Panc1 (cell line): Measurements from ENCODE around the gene UBXN2A. TPM values are rescaled to one million over a fixed set of nuclear protein-coding genes. Genes with fewer than 3 reads are reported as not detected.
A peak's percentile ranks its signal among the peaks of the same experiment; 100 is the strongest.

ENCODE experiments used
- ATAC-seq: fragments of 200-7000 bp; cut with Tn5 transposase; 2 replicates; pipeline ENCODE4 v1.9.1; 2020; ENCODE audit warnings: mild to moderate bottlenecking, moderate library complexity
- Bru-seq: library from RNA; stranded (reverse); fragments of 400-500 nt; gene quantifications from one replicate; lab custom pipeline; 2021; lab: Mats Ljungman, UMichigan
- BruChase-seq, 2 experiments: library from RNA; stranded (reverse); fragments of 400-500 nt; gene quantifications; one replicate each; lab custom pipeline; 2021; lab: Mats Ljungman, UMichigan
- BruUV-seq: library from RNA; stranded (reverse); fragments of 400-500 nt; replicated peaks from 2 replicates; lab custom pipeline; 2021; lab: Mats Ljungman, UMichigan
- CTCF ChIA-PET: fragments of 300-600 bp; sonication (Branson Sonifier 250); formaldehyde crosslinking; loops from one replicate; lab custom pipeline; 2022; ENCODE audit warnings: antibody characterized with exemption; lab: Charles Lee
- POLR2A ChIA-PET: fragments of 300-600 bp; sonication (Branson Sonifier 250); formaldehyde crosslinking; loops from one replicate; lab custom pipeline; 2022; ENCODE audit warnings: antibody characterized with exemption; lab: Charles Lee
- DNase-seq: peaks from one replicate; pipeline ENCODE4 v3.0.0-alpha.2; 2010; ENCODE audit warnings: low read depth, low spot score
- H3K27ac ChIP-seq: 2 replicates; pipeline ENCODE4 v1.5.1; 2011; ENCODE audit warnings: mild to moderate bottlenecking, low read length, inconsistent platforms
- H3K27me3 ChIP-seq: fragments of 200-500 bp; sonication (Bioruptor generic); 2 replicates; pipeline ENCODE4 v1.6.0; 2014; ENCODE audit warnings: low read length, inconsistent platforms; ENCODE audit not compliant: control insufficient read depth, insufficient read depth
- H3K36me3 ChIP-seq: fragments of 200-500 bp; sonication (Bioruptor generic); 2 replicates; pipeline ENCODE4 v1.5.1; 2014; ENCODE audit warnings: inconsistent platforms, mild to moderate bottlenecking, low read length, moderate library complexity; ENCODE audit not compliant: control insufficient read depth, insufficient read depth
- H3K4me1 ChIP-seq: 2 replicates; pipeline ENCODE4 v1.5.1; 2011; ENCODE audit warnings: inconsistent platforms, mild to moderate bottlenecking, low read length, moderate library complexity; ENCODE audit not compliant: control insufficient read depth, insufficient read depth
- H3K4me3 ChIP-seq, 2 experiments: 2 replicates each; pipeline ENCODE4 v1.5.1; 2011 to 2012; ENCODE audit warnings: low read depth in 2 of 2, low read length in 2 of 2, mild to moderate bottlenecking in 2 of 2, inconsistent platforms in 1 of 2, moderate library complexity in 1 of 2
- H3K9me3 ChIP-seq: fragments of 200-500 bp; sonication (Bioruptor generic); 2 replicates; pipeline ENCODE4 v1.5.1; 2014; ENCODE audit warnings: low read depth, mild to moderate bottlenecking, inconsistent platforms, low read length, moderate library complexity; ENCODE audit not compliant: control insufficient read depth, insufficient read depth
- POLR2AphosphoS5 ChIP-seq: IDR thresholded peaks from 2 replicates; pipeline ENCODE4 v1.6.1; 2012; ENCODE audit warnings: mild to moderate bottlenecking, low read depth, low read length, moderate library complexity
- SIN3A ChIP-seq: IDR thresholded peaks from 2 replicates; pipeline ENCODE4 v1.6.1; 2012; ENCODE audit warnings: low read depth, mild to moderate bottlenecking, low read length, moderate library complexity, borderline replicate concordance; ENCODE audit not compliant: insufficient read depth
- TCF7L2 ChIP-seq: IDR thresholded peaks from 2 replicates; pipeline ENCODE4 v1.6.1; 2011; ENCODE audit warnings: mild to moderate bottlenecking, low read depth, low read length, inconsistent platforms
- in situ Hi-C: cut with HindIII; loops from 2 replicates; pipeline ENCODE4 v1.10.0; 2016; ENCODE audit warnings: low sequenced_read_pairs, low pct_unique_long_range_greater_than_20kb
- intact Hi-C: fragments of 100-400 bp; cut with micrococcal nuclease; formaldehyde crosslinking; loops from one replicate; pipeline ENCODE4 v1.10.0; 2022; ENCODE audit not compliant: unreplicated experiment
- long read RNA-seq: library from polyadenylated mRNA; unstranded; transcript quantifications from one replicate; pipeline ENCODE4 v2.0.0, GENCODE V29; 2021; ENCODE audit not compliant: unreplicated experiment
- polyA plus RNA-seq: library from polyadenylated mRNA; unstranded; fragments of >200 nt; gene quantifications from one replicate; pipeline ENCODE4 v1.2.1, GENCODE V29; 2012; ENCODE audit warnings: missing spikeins; ENCODE audit not compliant: insufficient read length
- total RNA-seq: library from RNA; stranded (reverse); gene quantifications from one replicate; pipeline ENCODE4 v1.2.1, GENCODE V29; 2021; ENCODE audit not compliant: unreplicated experiment
- TF ChIP-seq, protein P1 (sequence below): fragments of 450-650 bp; IDR thresholded peaks from 2 replicates; pipeline ENCODE4 v1.5.1; 2017; ENCODE audit warnings: mild to moderate bottlenecking
- TF ChIP-seq, protein P2 (sequence below), 2 experiments: IDR thresholded peaks; 2 replicates each; pipeline ENCODE4 v1.6.1; 2011 to 2012; ENCODE audit warnings: low read depth in 2 of 2, control low read depth in 1 of 2, low read length in 1 of 2, mild to moderate bottlenecking in 1 of 2, moderate library complexity in 1 of 2; ENCODE audit not compliant: insufficient read depth in 1 of 2

UBXN2A gene, protein sequence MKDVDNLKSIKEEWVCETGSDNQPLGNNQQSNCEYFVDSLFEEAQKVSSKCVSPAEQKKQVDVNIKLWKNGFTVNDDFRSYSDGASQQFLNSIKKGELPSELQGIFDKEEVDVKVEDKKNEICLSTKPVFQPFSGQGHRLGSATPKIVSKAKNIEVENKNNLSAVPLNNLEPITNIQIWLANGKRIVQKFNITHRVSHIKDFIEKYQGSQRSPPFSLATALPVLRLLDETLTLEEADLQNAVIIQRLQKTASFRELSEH
- total RNA-seq (23.3 TPM), Bru-seq, nascent RNA (percentile 71 among the genes with signal in this experiment), BruChase-seq, experiment 1, labeled RNA remaining after a 2-hour chase (percentile 74 among the genes with signal in this experiment), BruChase-seq, experiment 2, labeled RNA remaining after a 6-hour chase (percentile 80 among the genes with signal in this experiment)
- polyA plus RNA-seq, result 9.0 TPM
- long read RNA-seq, full-length matches to known transcripts, result 50 of 86 reads
- long read RNA-seq, partial matches to known transcripts, result 3 of 86 reads
- long read RNA-seq, other reads (novel, unspliced or antisense), result 33 of 86 reads

DNA sequence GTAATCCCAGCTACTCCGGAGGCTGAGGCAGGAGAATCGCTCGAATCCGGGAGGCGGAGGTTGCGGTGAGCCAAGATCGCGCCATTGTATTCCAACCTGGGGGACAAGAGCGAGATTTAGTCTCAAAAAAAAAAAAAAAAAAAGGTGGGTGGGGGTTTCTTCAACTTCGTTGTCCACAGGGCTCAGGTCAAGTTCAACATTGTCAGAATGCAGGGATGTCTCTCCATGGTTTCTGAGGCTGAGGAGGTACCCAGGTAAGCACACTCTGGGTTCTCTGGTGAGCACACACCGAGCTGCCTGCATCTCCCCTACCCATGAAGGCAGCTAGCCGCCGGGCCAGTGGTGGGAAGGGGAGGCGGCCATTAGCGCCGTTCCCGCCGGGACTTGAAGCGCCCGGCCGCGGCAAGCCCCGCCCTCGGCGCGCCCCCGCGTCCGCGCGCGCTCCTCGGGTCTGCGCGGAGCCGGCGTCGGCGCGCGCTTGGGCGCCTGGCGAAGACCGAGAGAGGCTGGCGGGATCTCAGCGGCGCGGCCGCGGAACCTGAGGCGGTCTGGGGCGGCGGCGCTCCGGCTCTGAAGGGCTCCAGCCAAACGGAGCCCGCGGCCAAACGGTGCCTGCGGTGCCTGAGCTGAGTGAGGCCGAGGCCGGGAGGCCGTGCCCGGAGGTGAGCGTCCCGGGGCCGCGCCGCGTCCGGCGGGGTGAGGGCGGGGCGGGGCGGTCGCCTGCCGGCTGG is at the start of gene UBXN2A:
TSS of gene UBXN2A (plus strand) at position 477 of the 731 bp plus-strand sequence. CDS start 17,852 bp downstream, outside the sequence.
- H3K9me3 ChIP-seq, result no peaks in the 10 kb centered on the region
- BruUV-seq, result no TSS peak
- in situ Hi-C loops (no loop called here), intact Hi-C loops (no loop called here)
- no peaks in the 10 kb centered on the region for H3K36me3 ChIP-seq
- peak within 1 kb of the TSS; percentile 87 for H3K27ac ChIP-seq
- peak within 1 kb of the TSS; percentile 78 to 91 for H3K4me3 ChIP-seq
- DNase-seq (no peak), ATAC-seq (peak; percentile 93)
- CTCF ChIA-PET, result no interaction called here
- TF ChIP-seq SIN3A (peak; percentile 3; the same call in 1 of the 2 replicates), POLR2AphosphoS5 (peak; percentile 63; the same call in 1 of the 2 replicates), TCF7L2 (peak; percentile 44; the same call in 1 of the 2 replicates)
- TF ChIP-seq, protein P1, sequence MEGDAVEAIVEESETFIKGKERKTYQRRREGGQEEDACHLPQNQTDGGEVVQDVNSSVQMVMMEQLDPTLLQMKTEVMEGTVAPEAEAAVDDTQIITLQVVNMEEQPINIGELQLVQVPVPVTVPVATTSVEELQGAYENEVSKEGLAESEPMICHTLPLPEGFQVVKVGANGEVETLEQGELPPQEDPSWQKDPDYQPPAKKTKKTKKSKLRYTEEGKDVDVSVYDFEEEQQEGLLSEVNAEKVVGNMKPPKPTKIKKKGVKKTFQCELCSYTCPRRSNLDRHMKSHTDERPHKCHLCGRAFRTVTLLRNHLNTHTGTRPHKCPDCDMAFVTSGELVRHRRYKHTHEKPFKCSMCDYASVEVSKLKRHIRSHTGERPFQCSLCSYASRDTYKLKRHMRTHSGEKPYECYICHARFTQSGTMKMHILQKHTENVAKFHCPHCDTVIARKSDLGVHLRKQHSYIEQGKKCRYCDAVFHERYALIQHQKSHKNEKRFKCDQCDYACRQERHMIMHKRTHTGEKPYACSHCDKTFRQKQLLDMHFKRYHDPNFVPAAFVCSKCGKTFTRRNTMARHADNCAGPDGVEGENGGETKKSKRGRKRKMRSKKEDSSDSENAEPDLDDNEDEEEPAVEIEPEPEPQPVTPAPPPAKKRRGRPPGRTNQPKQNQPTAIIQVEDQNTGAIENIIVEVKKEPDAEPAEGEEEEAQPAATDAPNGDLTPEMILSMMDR, result no peak
- TF ChIP-seq, protein P2, sequence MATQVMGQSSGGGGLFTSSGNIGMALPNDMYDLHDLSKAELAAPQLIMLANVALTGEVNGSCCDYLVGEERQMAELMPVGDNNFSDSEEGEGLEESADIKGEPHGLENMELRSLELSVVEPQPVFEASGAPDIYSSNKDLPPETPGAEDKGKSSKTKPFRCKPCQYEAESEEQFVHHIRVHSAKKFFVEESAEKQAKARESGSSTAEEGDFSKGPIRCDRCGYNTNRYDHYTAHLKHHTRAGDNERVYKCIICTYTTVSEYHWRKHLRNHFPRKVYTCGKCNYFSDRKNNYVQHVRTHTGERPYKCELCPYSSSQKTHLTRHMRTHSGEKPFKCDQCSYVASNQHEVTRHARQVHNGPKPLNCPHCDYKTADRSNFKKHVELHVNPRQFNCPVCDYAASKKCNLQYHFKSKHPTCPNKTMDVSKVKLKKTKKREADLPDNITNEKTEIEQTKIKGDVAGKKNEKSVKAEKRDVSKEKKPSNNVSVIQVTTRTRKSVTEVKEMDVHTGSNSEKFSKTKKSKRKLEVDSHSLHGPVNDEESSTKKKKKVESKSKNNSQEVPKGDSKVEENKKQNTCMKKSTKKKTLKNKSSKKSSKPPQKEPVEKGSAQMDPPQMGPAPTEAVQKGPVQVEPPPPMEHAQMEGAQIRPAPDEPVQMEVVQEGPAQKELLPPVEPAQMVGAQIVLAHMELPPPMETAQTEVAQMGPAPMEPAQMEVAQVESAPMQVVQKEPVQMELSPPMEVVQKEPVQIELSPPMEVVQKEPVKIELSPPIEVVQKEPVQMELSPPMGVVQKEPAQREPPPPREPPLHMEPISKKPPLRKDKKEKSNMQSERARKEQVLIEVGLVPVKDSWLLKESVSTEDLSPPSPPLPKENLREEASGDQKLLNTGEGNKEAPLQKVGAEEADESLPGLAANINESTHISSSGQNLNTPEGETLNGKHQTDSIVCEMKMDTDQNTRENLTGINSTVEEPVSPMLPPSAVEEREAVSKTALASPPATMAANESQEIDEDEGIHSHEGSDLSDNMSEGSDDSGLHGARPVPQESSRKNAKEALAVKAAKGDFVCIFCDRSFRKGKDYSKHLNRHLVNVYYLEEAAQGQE (IDR thresholded peaks at IDR 0.05; ENCODE audit: insufficient read depth in 1 of 2, low read depth in 2 of 2, low read length in 1 of 2), result no peak
- H3K27me3 ChIP-seq, result no peaks in the 10 kb centered on the region
- POLR2A ChIA-PET, result interaction anchor here (1.9 kb wide), 1 partner anchor 13 kb away, joined by 9 read pairs; the partner anchor contains the start of gene ATAD2B
- peaks cover 17% of the 10 kb centered on the region; the same call in 1 of the 2 replicates for H3K4me1 ChIP-seq

DNA sequence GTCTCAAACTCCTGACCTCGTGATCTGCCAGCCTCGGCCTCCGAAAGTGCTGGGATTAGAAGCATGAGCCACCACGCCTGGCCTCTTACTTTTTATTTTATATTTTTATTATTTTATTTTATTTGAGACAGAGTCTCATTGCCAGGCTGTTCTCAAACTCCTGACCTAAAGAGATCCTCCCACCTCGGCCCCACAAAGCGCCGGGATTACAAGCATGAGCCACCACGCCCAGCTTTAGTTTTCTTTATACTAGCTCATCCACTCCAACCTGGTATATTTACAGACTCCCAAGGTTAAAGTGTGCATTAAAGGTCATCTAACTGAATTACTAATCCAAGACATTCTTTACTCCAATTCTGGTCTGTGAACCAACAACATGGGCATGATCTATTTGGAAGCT is 40.1 kb upstream of the UBXN2A start:
- in situ Hi-C loops (no loop called here), intact Hi-C loops (no loop called here)
- Histone ChIP-seq H3K27me3 (no peaks in the 10 kb centered on the region), H3K4me3 (no peak overlapping the region), H3K36me3 (no peaks in the 10 kb centered on the region), H3K9me3 (no peaks in the 10 kb centered on the region), H3K27ac (peak overlapping the region; percentile 52), H3K4me1 (peaks cover 22% of the 10 kb centered on the region)
- no TSS peak for BruUV-seq
- ChIA-PET CTCF (interaction anchor here (0.6 kb wide), 1 partner anchor 64 kb away, joined by 3 read pairs; no protein-coding TSS in a partner anchor), POLR2A (interaction anchor here (0.6 kb wide), 1 partner anchor 41 kb away, joined by 3 read pairs; no protein-coding TSS in a partner anchor)
- TF ChIP-seq, protein P2 (IDR thresholded peaks at IDR 0.05; ENCODE audit: insufficient read depth in 1 of 2, low read depth in 2 of 2, low read length in 1 of 2), result no peak
- TF ChIP-seq POLR2AphosphoS5, result no peak
- no peak for TF ChIP-seq SIN3A
- ATAC-seq, result no peak
- DNase-seq, result no peak
